Gastroesophageal sphincter (tissue), 4 donors: ENCODE data around the gene RERE. TPM values are rescaled to one million over a fixed set of nuclear protein-coding genes. Genes with fewer than 3 reads are reported as not detected.

Source experiments
- ATAC-seq: fragments of 150-250 bp; one replicate; pipeline ENCODE4 v1.9.1; 2016; ENCODE audit warnings: mild to moderate bottlenecking, moderate library complexity
- H3K27ac ChIP-seq, 4 donors: fragments of 200-600 bp; sonication (generic) in 3 of 4; 1 replicate in 3 of 4; 2 replicates in 1 of 4; pipeline ENCODE4 v1.5.1; 2016 to 2019
- H3K27me3 ChIP-seq: fragments of 200-600 bp; sonication (generic); one replicate; pipeline ENCODE4 v1.5.1; 2019
- H3K36me3 ChIP-seq, 2 donors: fragments of 200-600 bp; sonication (generic); one replicate each; pipeline ENCODE4 v1.5.1; 2019; ENCODE audit warnings: control low read depth in 1 of 2
- H3K4me1 ChIP-seq, 3 donors: fragments of 200-600 bp; sonication (generic); 1 replicate in 2 of 3; 2 replicates in 1 of 3; pipeline ENCODE4 v1.5.1; 2016 to 2019; ENCODE audit warnings: control low read depth in 2 of 3
- H3K4me3 ChIP-seq, 2 donors: fragments of 200-600 bp; sonication (generic); one replicate each; pipeline ENCODE4 v1.5.1; 2019; ENCODE audit warnings: mild to moderate bottlenecking in 1 of 2, moderate library complexity in 1 of 2
- H3K9me3 ChIP-seq, 3 donors: fragments of 200-600 bp; sonication (generic); one replicate each; pipeline ENCODE4 v1.5.1; 2017 to 2019; ENCODE audit warnings: control low read depth in 2 of 3
- CTCF ChIP-seq, 4 experiments: fragments of 200-600 bp in 2 of 4; fragments of 450-650 bp in 2 of 4; sonication (generic) in 1 of 4; IDR thresholded peaks; one replicate each; pipeline ENCODE4 v1.5.1; 2017 to 2019; ENCODE audit warnings: antibody characterized with exemption in 4 of 4, mild to moderate bottlenecking in 2 of 4, moderate library complexity in 2 of 4
- EP300 ChIP-seq: sonication (generic); formaldehyde crosslinking; IDR thresholded peaks from one replicate; pipeline ENCODE4 v1.6.1; 2017; ENCODE audit warnings: antibody characterized with exemption, mild to moderate bottlenecking
- POLR2A ChIP-seq, 2 donors: fragments of 450-650 bp; IDR thresholded peaks; one replicate each; pipeline ENCODE4 v1.6.1; 2017; ENCODE audit warnings: antibody characterized with exemption in 2 of 2, mild to moderate bottlenecking in 2 of 2, moderate library complexity in 1 of 2
- POLR2AphosphoS5 ChIP-seq: sonication (generic); formaldehyde crosslinking; IDR thresholded peaks from one replicate; pipeline ENCODE4 v1.6.1; 2017; ENCODE audit warnings: antibody characterized with exemption
- WGBS, 2 donors: methylation state at CpG; one replicate each; pipeline ENCODE4 v1.1.5; 2018; ENCODE audit warnings: low coverage in 1 of 2; 5-methylcytosine and 5-hydroxymethylcytosine counted together
- total RNA-seq, 4 donors: library from RNA; depleted of rRNA; stranded (reverse); fragments of >200 nt; gene quantifications; one replicate each; pipeline ENCODE4 v1.1.0, GENCODE V29; 2016

Gene RERE
- total RNA-seq, 4 donors from 2014 or later, result 112 to 212 (median 139) TPM

DNA sequence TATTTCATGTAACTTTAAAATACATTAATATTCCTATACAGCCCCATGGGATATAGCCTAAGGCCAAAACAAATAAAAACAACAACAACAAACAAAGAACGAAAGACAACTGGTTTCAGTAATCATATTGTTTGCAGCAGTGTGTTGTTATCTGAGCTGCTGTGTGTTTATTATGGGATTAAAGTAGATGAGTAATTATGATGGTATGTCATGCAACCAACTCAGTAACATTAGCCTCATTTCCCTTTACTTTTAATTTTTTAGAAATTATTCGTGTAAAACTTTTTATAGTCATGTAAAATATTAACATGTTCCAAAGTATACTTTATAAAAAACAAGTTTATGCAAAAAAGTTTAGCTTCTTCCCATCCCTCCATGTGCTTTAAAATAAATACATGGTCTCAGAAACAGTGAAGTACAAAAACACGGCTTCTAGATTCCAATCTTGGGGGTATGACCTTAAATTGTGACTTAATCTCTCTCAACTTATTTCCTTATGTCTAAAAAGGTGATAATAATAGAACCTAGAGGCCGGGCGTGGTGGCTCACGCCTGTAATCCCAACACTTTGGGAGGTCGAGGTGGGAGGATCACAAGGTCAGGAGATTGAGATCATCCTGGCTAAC is 323.4 kb downstream of the RERE start:
- H3K27ac ChIP-seq, result no peak overlapping the region
- WGBS, 2 donors, result 80 to 85% methylated on average over 6 to 7 of the region's 7 CpGs
- no peak for TF ChIP-seq CTCF (IDR thresholded peaks at IDR 0.05)
- no peak for TF ChIP-seq POLR2A (IDR thresholded peaks at IDR 0.05)
- no peak for TF ChIP-seq POLR2AphosphoS5
- TF ChIP-seq EP300, result no peak

GRCh38 chr1:8487249-8487648 is 330.2 kb downstream of the RERE start:
- Histone ChIP-seq H3K4me1 (peaks cover 0 to 18% (median 0%) of the 10 kb centered on the region in 3 donors), H3K36me3 (no peaks in the 10 kb centered on the region), H3K27ac (no peak overlapping the region), H3K4me3 (no peak overlapping the region), H3K9me3 (no peaks in the 10 kb centered on the region), H3K27me3 (no peaks in the 10 kb centered on the region)
- no peak for ATAC-seq
- 95 to 100% methylated on average over 2 of the region's 2 CpGs for WGBS, 2 donors
- no peak for TF ChIP-seq POLR2AphosphoS5
- no peak for TF ChIP-seq POLR2A (IDR thresholded peaks at IDR 0.05)
- no peak for TF ChIP-seq CTCF (IDR thresholded peaks at IDR 0.05)
- TF ChIP-seq EP300, result no peak

More for the DNA sequence above, 323.4 kb downstream of the RERE start:
- Histone ChIP-seq H3K9me3 (no peaks in the 10 kb centered on the region), H3K4me1 (peaks cover 0 to 33% (median 2%) of the 10 kb centered on the region in 3 donors), H3K36me3 (peaks cover 0 to 47% of the 10 kb centered on the region in 2 donors), H3K27me3 (no peaks in the 10 kb centered on the region), H3K4me3 (no peak overlapping the region)
- ATAC-seq, result no peak

DNA sequence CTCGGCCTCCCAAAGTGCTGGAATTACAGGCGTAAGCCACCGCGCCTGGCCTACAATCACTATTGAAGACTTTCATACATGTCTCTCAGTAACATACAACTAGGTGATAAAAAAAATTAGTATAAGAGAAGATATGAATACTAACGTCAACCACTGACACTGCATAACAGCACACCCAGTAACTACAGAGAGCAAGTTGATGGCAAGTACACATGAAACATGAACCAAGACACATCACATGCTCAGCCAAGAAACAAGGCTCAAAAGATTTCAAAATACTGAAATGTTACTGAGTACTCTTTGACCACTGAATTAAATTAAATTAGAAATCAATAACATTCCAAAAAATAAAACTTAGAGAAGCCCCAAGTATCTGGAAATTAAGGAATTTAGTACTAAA is 331.4 kb downstream of the RERE start:
- no peaks in the 10 kb centered on the region for H3K9me3 ChIP-seq
- ATAC-seq, result peak; percentile 48
- no peaks in the 10 kb centered on the region for H3K27me3 ChIP-seq
- TF ChIP-seq EP300 (no peak), POLR2A (IDR thresholded peaks at IDR 0.05) (no peak), CTCF (IDR thresholded peaks at IDR 0.05) (no peak), POLR2AphosphoS5 (no peak)
- H3K27ac ChIP-seq, result no peak overlapping the region
- no peak overlapping the region for H3K4me3 ChIP-seq
- peaks cover 0 to 9% (median 0%) of the 10 kb centered on the region in 3 donors for H3K4me1 ChIP-seq
- WGBS, 2 donors, result 85% methylated on average over 5 of the region's 5 CpGs; no CpG with 5 or more reads in 1 of the 2 donors
- H3K36me3 ChIP-seq, result no peaks in the 10 kb centered on the region

- TF ChIP-seq POLR2A (IDR thresholded peaks at IDR 0.05), result no peak
- TF ChIP-seq POLR2AphosphoS5, result no peak
- TF ChIP-seq EP300, result no peak
- TF ChIP-seq CTCF (IDR thresholded peaks at IDR 0.05), result no peak
- Histone ChIP-seq H3K27me3 (no peaks in the 10 kb centered on the region), H3K9me3 (no peaks in the 10 kb centered on the region), H3K4me3 (no peak overlapping the region), H3K27ac (no peak overlapping the region), H3K4me1 (peaks cover 0 to 13% (median 0%) of the 10 kb centered on the region in 3 donors), H3K36me3 (no peaks in the 10 kb centered on the region)
- no peak for ATAC-seq
- 80% methylated on average over 3 of the region's 3 CpGs for WGBS, 2 donors
These were observed 333.9 kb downstream of the RERE start for GRCh38 chr1:8483586-8483985.

DNA sequence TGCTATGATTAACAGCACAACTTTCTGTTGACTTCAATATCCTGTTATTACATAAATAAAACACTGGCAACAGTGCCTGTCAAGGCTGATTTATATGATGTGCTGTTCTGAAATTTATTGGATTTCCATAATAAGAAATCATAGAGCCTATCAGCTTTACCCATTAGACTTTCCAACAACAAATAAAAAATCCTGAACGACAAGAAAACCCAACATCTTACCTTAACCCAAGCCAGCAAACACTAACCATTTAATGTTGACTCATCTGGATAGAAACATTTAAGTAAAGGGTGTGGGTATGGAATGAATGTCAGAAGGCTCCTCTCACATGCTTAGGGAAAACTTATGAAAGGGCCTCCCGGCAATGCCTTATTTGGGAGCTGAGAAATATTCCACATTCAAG is 334.5 kb downstream of the RERE start:
- Histone ChIP-seq H3K36me3 (no peaks in the 10 kb centered on the region), H3K27ac (no peak overlapping the region), H3K4me3 (no peak overlapping the region), H3K9me3 (no peaks in the 10 kb centered on the region), H3K4me1 (peaks cover 0 to 19% (median 0%) of the 10 kb centered on the region in 3 donors), H3K27me3 (no peaks in the 10 kb centered on the region)
- no peak for ATAC-seq
- TF ChIP-seq EP300, result no peak
- TF ChIP-seq POLR2AphosphoS5, result no peak
- TF ChIP-seq POLR2A (IDR thresholded peaks at IDR 0.05), result no peak
- no peak for TF ChIP-seq CTCF (IDR thresholded peaks at IDR 0.05)
- 52 to 86% methylated on average over 1 to 2 of the region's 2 CpGs for WGBS, 2 donors
